Right cardiac atrium (tissue), 5 donors: Measurements from ENCODE around the gene KCNAB3. TPM values are rescaled to one million over a fixed set of nuclear protein-coding genes. Genes with fewer than 3 reads are reported as not detected.

Source experiments
- ATAC-seq, 2 donors: fragments of 200-7000 bp; cut with Tn5 transposase; one replicate each; pipeline versions ENCODE4 v1.8.0 to v1.9.1; 2020; ENCODE audit warnings: moderate library complexity in 2 of 2, mild to moderate bottlenecking in 1 of 2
- DNase-seq, 3 donors: peaks; one replicate each; pipeline ENCODE4 v3.0.0-alpha.2; 2020
- H3K27ac ChIP-seq: one replicate; pipeline ENCODE4 v1.5.1; 2013; ENCODE audit warnings: mild to moderate bottlenecking, low read length, control low read depth, moderate library complexity
- H3K27me3 ChIP-seq: one replicate; pipeline ENCODE4 v1.6.1; 2013; ENCODE audit not compliant: control insufficient read depth, insufficient read depth
- H3K4me1 ChIP-seq: one replicate; pipeline ENCODE4 v1.6.1; 2013; ENCODE audit warnings: low read length; ENCODE audit not compliant: control insufficient read depth, insufficient read depth
- H3K4me3 ChIP-seq: one replicate; pipeline ENCODE4 v1.5.1; 2013; ENCODE audit warnings: low read length, control low read depth
- H3K9me3 ChIP-seq: one replicate; pipeline ENCODE4 v1.6.1; 2013; ENCODE audit warnings: low read length; ENCODE audit not compliant: control insufficient read depth
- WGBS: extraction: QIAGEN DNeasy Blood & Tissue Kit; methylation state at CpG from one replicate; pipeline ENCODE4 v1.1.7; 2013; 5-methylcytosine and 5-hydroxymethylcytosine counted together
- intact Hi-C, 4 donors: fragments of 100-400 bp; cut with DNase I; formaldehyde crosslinking; loops; one replicate each; pipeline versions ENCODE4 v1.11.0 to v1.14.0; 2022 to 2023
- polyA plus RNA-seq: library from polyadenylated mRNA; stranded (reverse); fragments of 200-250 nt; gene quantifications from one replicate; pipeline ENCODE4 v1.2.3, GENCODE V29; 2013
- total RNA-seq, 4 donors: library from RNA; stranded (reverse); fragmentation: NEBNext Ultra II Directional; extraction: Animal tissue kit (Norgen Biotek cat#: 25700); gene quantifications; one replicate each; pipeline ENCODE4 v1.2.1, GENCODE V29; 2021
- donor health status: healthy with polysubstance abuse.
- donor health status: DM: no; HTN: yes; CAD: no.
- donor health status: DM: no; HTN: no; CAD: no.
- donor health status: DM: no; HTN: yes; CAD: no; lungs with severe emphysema.
- donor health status: DM: yes; HTN: yes; CAD: no.

KCNAB3 gene
- total and polyA plus RNA-seq, 5 donors = 0.50 to 1.2 (median 0.67) TPM

GRCh38 chr17:7916385-7916682, 13.3 kb downstream of the KCNAB3 start:
- Histone ChIP-seq H3K27me3 (no peaks in the 10 kb centered on the region), H3K27ac (peak overlapping the region; percentile 95), H3K4me3 (peak overlapping the region; percentile 51), H3K9me3 (no peaks in the 10 kb centered on the region), H3K4me1 (peaks cover 5% of the 10 kb centered on the region)
- 28% methylated on average over 15 of the region's 15 CpGs for WGBS
- intact Hi-C loops = no loop called here
- ATAC-seq (no peak), DNase-seq (no peak)

- ATAC-seq (peak; percentile 90 to 92), DNase-seq (peak; percentile 95 to 97 (median 97))
- H3K9me3 ChIP-seq = no peaks in the 10 kb centered on the region
- intact Hi-C loops = no loop called here
- no peaks in the 10 kb centered on the region for H3K27me3 ChIP-seq
- peak within 1 kb of the TSS; percentile 95 for H3K27ac ChIP-seq
- H3K4me1 ChIP-seq = peaks cover 5% of the 10 kb centered on the region
- WGBS = under 1% methylated on average over 100 of the region's 100 CpGs
- H3K4me3 ChIP-seq = peak within 1 kb of the TSS; percentile 51
These were observed 13.9 kb downstream of the KCNAB3 start, which contains the start of gene RNF227 for GRCh38 chr17:7915611-7916384. Gene RNF227 (minus strand): TSS chr17:7916289. CDS start chr17:7916195, 94 bp downstream.

DNA sequence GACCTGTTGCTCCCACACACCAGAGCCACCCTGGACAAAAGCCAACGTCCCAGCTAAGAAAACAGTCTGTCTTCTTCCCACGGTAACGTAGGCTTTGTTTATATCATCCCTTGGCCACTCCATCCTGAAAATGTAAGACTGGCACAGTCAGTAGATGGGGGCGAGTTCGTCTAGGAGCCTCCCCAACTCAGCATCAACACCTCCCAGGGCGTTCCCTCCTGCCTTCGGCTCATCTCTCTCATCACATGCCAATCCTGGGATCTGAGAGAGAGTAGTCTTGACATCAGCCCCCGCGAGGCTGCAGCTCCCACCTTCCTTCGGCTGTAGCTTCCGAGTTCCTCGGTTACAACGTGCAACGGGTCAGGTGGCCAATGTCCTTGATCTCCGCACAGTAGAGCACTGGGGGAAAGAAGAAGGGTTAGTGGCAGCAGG, 14.5 kb downstream of the KCNAB3 start:
- Histone ChIP-seq H3K4me1 (peaks cover 5% of the 10 kb centered on the region), H3K27me3 (no peaks in the 10 kb centered on the region), H3K9me3 (no peaks in the 10 kb centered on the region), H3K27ac (peak overlapping the region; percentile 95), H3K4me3 (peak overlapping the region; percentile 51)
- DNase-seq (peak in 1 of 3 donors; percentile 62), ATAC-seq (peak; percentile 5 to 26)
- intact Hi-C loops = no loop called here
- 1% methylated on average over 15 of the region's 15 CpGs for WGBS

- no peak overlapping the region for H3K4me3 ChIP-seq
- H3K27ac ChIP-seq = no peak overlapping the region
- DNase-seq (no peak), ATAC-seq (peak in 1 of 2 donors; percentile 26)
- 48% methylated on average over 3 of the region's 3 CpGs for WGBS
- no peaks in the 10 kb centered on the region for H3K9me3 ChIP-seq
- H3K27me3 ChIP-seq = no peaks in the 10 kb centered on the region
- H3K4me1 ChIP-seq = peaks cover 5% of the 10 kb centered on the region
- intact Hi-C loops = loop anchor here in 3 of 4 donors (2.0 to 5.0 kb wide), 3 partner anchors 74 to 129 kb away; no protein-coding TSS in a partner anchor
These were observed 16.6 kb downstream of the KCNAB3 start for GRCh38 chr17:7912927-7913524.

DNA sequence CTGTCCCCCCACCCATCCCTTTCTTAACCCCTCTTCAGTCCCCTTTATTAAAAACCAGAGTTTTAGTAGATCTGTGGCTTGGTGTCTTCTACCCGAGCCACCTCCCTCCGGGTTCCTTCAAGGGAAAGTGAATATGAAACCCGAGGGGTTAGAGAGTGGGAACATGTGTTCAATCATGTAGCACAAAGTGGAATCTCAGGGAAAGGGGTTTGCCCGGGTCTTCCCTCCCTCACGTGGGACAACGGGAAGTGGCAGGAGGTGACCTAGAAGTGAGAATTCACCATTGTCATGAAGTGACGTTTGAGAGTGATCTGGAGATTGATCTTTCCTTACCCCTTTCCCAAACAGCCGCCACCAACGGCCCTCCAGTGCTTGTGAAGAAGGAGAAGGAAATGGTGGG, 18.5 kb downstream of the KCNAB3 start:
- WGBS = 67% methylated on average over 9 of the region's 9 CpGs
- H3K27me3 ChIP-seq = no peaks in the 10 kb centered on the region
- intact Hi-C loops = loop anchor here in 3 of 4 donors (5.0 kb wide), 2 partner anchors 76 to 131 kb away; no protein-coding TSS in a partner anchor
- H3K27ac ChIP-seq = no peak overlapping the region
- H3K9me3 ChIP-seq = no peaks in the 10 kb centered on the region
- no peak overlapping the region for H3K4me3 ChIP-seq
- DNase-seq (no peak), ATAC-seq (no peak)
- no peaks in the 10 kb centered on the region for H3K4me1 ChIP-seq

DNA sequence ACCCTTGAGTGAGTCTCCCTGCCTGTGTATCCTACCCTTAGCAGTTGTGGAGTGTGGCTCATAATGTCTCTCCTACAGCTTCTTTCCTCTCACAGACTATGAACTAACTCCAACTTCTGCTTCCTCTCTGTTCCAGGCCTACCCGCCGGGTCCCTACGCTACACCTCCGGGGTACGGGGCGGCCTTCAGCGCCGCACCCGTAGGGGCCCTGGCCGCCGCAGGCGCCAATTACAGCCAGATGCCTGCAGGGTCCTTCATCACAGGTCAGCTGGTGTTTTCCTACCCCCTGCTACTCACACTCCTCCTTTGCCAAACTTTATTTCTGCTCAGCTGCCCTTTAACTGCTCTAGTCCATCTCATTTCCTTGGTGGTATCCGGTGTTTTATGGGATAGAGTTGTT, 18.9 kb downstream of the KCNAB3 start:
- no peaks in the 10 kb centered on the region for H3K4me1 ChIP-seq
- 93% methylated on average over 13 of the region's 13 CpGs for WGBS
- no peak overlapping the region for H3K27ac ChIP-seq
- no peak overlapping the region for H3K4me3 ChIP-seq
- no peaks in the 10 kb centered on the region for H3K27me3 ChIP-seq
- H3K9me3 ChIP-seq = no peaks in the 10 kb centered on the region
- intact Hi-C loops = loop anchor here in 3 of 4 donors (5.0 kb wide), 2 partner anchors 77 to 132 kb away; no protein-coding TSS in a partner anchor
- DNase-seq = no peak
- no peak for ATAC-seq

DNA sequence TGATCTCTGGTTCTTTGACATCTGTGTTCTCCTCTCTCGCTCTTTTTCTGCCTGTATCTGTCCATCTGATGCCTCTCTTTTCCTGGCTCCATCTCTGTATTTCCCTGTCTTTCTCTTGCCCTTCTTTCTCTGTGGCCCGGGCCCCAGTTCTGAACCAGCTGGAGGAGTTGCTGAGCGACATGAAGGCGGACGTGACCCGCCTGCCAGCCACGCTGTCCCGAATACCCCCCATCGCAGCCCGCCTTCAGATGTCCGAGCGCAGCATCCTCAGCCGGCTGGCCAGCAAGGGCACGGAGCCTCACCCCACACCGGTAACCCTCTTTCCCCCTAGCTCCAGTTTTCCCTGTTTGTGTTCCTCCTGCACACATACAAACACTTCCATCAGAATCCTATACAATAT, 19.4 kb downstream of the KCNAB3 start:
- no peaks in the 10 kb centered on the region for H3K27me3 ChIP-seq
- no peak overlapping the region for H3K4me3 ChIP-seq
- no peaks in the 10 kb centered on the region for H3K9me3 ChIP-seq
- H3K4me1 ChIP-seq = no peaks in the 10 kb centered on the region
- no peak overlapping the region for H3K27ac ChIP-seq
- intact Hi-C loops = loop anchor here in 3 of 4 donors (5.0 kb wide), 2 partner anchors 77 to 132 kb away; no protein-coding TSS in a partner anchor
- ATAC-seq = no peak
- WGBS = 95% methylated on average over 15 of the region's 15 CpGs
- DNase-seq = no peak

DNA sequence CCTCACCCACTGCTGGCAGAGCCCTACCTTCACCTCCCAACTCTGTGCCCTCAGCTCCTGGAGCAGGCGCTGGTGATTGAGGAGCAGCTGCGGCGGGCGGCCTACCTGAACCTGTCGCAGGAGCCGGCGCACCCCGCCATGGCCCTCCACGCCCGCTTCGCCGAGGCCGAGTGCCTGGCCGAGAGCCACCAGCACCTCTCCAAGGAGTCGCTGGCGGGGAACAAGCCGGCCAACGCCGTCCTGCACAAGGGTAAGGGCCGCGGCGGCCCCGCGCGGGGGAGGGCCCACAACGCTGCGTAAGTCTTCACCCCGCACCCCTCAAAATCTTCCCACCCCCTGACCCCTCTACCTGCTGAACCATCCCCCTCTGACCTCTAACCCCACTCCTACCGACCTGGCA, 20.6 kb downstream of the KCNAB3 start:
- Histone ChIP-seq H3K4me3 (no peak overlapping the region), H3K27me3 (no peaks in the 10 kb centered on the region), H3K9me3 (no peaks in the 10 kb centered on the region), H3K4me1 (no peaks in the 10 kb centered on the region), H3K27ac (no peak overlapping the region)
- no peak for ATAC-seq
- 91% methylated on average over 29 of the region's 29 CpGs for WGBS
- no peak for DNase-seq
- intact Hi-C loops = no loop called here

- ATAC-seq = no peak
- Histone ChIP-seq H3K4me1 (no peaks in the 10 kb centered on the region), H3K27ac (no peak overlapping the region), H3K4me3 (no peak overlapping the region), H3K27me3 (no peaks in the 10 kb centered on the region), H3K9me3 (no peaks in the 10 kb centered on the region)
- no peak for DNase-seq
- intact Hi-C loops = no loop called here
- WGBS = 80% methylated on average over 22 of the region's 22 CpGs
These were observed 26.2 kb downstream of the KCNAB3 start for GRCh38 chr17:7903154-7904103.

- no peaks in the 10 kb centered on the region for H3K27me3 ChIP-seq
- WGBS = 36% methylated on average over 6 of the region's 6 CpGs
- intact Hi-C loops = no loop called here
- no peaks in the 10 kb centered on the region for H3K4me1 ChIP-seq
- H3K4me3 ChIP-seq = no peak overlapping the region
- peak; percentile 58 to 62 for ATAC-seq
- DNase-seq = no peak
- no peaks in the 10 kb centered on the region for H3K9me3 ChIP-seq
- no peak overlapping the region for H3K27ac ChIP-seq
These were observed 31.9 kb downstream of the KCNAB3 start for GRCh38 chr17:7897773-7898172.
